Activated CD8-positive, alpha-beta memory T cell treated with anti-CD3 and anti-CD28 coated beads, Interleukin-2, amount 50 U/mL, for 48 hours (primary cell): ENCODE measurements around the gene CYP4A22.
"Not testable (repeated sequence)": the region's sequence is repeated elsewhere in the genome, so short reads cannot be mapped to it uniquely, and the experiment has no call there.

Experiments
- DNase-seq: peaks from one replicate; pipeline ENCODE4 v3.0.0-alpha.2; 2020

CYP4A22 gene, protein sequence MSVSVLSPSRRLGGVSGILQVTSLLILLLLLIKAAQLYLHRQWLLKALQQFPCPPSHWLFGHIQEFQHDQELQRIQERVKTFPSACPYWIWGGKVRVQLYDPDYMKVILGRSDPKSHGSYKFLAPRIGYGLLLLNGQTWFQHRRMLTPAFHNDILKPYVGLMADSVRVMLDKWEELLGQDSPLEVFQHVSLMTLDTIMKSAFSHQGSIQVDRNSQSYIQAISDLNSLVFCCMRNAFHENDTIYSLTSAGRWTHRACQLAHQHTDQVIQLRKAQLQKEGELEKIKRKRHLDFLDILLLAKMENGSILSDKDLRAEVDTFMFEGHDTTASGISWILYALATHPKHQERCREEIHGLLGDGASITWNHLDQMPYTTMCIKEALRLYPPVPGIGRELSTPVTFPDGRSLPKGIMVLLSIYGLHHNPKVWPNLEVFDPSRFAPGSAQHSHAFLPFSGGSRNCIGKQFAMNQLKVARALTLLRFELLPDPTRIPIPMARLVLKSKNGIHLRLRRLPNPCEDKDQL

GRCh38 chr1:47137198-47137597 lies at the start of gene CYP4A22:
Gene CYP4A22, plus strand, starts transcription at chr1:47137441. Its CDS starts 45 bp downstream, at chr1:47137486.
- DNase-seq: no peak

DNA sequence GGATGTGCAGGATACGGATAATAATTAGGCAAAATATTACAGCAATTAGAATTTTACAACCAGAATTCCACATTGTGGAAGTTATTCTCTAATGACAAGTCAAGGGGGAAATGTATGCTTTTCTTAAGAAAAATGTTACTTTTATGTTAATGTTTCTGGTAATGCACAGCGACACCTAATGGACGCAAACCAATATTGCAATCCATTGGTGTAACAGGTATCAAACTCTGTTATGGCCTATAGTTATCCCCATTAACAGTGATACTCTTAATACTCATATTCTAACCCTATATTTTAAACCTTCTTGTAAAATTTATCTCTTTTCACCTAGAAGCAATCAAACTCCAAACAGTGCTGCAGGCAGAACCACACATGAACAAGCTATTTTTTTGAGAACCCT lies 47.9 kb upstream of the CYP4A22 start:
- peak; percentile 52 for DNase-seq

DNA sequence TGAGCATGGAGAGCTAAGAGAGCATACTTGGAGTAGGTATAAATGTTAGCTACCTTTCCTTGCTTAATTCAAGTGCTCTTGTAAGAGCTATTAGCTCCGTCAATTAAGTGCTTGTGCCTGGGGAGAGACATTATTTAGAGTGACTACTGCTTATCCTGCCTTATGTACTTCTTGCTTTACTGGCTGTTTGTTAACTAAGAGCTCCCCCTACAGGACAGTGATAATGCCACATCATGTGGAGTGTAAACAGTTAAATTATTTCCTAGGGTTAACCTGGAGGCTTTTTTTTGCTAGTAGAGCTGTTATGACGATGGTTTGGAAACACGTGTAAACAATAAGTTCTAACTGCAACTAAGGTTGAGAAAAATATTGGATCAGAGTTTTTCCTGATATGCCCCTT lies 45.8 kb upstream of the CYP4A22 start:
- DNase-seq: not testable (repeated sequence)

GRCh38 chr1:47104816-47105215 lies 32.4 kb upstream of the CYP4A22 start:
- DNase-seq: no peak

- DNase-seq: no peak
Measured at GRCh38 chr1:47106792-47107191, 30.4 kb upstream of the CYP4A22 start.

DNA sequence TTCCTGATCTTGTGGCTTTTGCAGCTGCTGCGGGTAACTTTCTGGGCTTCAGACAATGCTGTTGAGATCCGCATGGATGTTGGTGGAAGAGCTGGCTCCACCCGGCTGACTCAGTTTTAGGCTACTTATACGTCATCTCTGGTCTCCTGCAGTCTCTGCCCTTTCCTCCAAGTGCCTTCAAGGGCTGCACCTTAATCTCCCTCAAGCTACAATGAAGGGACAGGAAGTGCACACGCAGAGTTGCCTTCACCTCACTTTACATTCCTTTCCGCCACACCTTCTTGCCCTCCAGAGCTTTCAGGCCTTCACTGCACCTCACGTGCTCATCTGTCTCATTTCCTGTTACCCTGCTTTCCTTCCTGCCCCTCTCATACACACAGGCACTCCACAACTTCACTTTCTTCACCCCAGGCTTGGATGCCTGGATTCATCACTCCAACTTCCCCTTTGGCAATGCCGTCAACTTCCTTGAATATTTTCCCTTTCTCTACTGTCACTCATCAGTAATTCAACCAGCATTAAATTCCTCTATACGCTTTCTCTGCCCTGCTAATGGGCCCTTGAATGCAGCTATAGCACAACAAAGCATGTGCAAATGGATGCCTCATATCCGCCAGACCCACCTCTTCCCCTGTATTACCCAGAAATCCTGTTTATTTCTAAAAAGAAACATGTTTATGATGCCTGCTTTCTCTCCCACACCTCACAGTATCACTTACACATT lies 29.2 kb upstream of the CYP4A22 start:
- DNase-seq: not testable (repeated sequence)

- not testable (repeated sequence) for DNase-seq
Measured at GRCh38 chr1:47109482-47109881, 27.8 kb upstream of the CYP4A22 start.

GRCh38 chr1:47113178-47113577 lies 24.1 kb upstream of the CYP4A22 start:
- DNase-seq: no peak

DNA sequence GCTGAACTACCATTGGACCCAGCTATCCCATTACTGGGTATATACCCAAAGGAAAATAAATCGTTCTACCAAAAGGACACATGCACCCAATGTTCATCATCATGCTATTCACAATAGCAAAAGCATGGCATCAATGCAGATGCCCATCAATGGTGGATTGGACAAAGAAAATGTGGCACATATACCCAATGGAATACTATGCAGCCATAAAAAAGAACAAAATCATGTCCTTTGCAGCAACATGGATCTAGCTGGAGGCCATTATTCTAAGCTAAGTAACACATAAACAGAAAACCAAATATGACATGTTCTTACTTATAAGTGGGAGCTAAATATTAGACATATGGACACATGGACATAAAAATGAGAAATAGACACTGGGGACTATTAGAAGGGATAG lies 16.2 kb upstream of the CYP4A22 start:
- not testable (repeated sequence) for DNase-seq

- DNase-seq: not testable (repeated sequence)
Measured at GRCh38 chr1:47124834-47125233, 12.4 kb upstream of the CYP4A22 start.

DNA sequence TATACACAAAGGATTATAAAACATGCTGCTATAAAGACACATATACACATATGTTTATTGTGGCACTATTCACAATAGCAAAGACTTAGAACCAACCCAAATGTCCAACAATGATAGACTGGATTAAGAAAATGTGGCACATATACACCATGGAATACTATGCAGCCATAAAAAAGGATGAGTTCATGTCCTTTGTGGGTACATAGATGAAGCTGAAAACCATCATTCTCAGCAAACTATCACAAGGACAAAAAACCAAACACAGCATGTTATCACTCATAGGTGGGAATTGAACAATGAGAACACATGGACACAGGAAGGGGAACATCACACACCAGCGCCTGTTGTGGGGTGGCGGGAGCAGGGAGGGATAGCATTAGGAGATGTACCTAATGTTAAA lies 10.2 kb upstream of the CYP4A22 start:
- DNase-seq: not testable (repeated sequence)

GRCh38 chr1:47128221-47128620 lies 9.0 kb upstream of the CYP4A22 start:
- no peak for DNase-seq

- not testable (repeated sequence) for DNase-seq
Measured at GRCh38 chr1:47128854-47129253, 8.4 kb upstream of the CYP4A22 start.

DNA sequence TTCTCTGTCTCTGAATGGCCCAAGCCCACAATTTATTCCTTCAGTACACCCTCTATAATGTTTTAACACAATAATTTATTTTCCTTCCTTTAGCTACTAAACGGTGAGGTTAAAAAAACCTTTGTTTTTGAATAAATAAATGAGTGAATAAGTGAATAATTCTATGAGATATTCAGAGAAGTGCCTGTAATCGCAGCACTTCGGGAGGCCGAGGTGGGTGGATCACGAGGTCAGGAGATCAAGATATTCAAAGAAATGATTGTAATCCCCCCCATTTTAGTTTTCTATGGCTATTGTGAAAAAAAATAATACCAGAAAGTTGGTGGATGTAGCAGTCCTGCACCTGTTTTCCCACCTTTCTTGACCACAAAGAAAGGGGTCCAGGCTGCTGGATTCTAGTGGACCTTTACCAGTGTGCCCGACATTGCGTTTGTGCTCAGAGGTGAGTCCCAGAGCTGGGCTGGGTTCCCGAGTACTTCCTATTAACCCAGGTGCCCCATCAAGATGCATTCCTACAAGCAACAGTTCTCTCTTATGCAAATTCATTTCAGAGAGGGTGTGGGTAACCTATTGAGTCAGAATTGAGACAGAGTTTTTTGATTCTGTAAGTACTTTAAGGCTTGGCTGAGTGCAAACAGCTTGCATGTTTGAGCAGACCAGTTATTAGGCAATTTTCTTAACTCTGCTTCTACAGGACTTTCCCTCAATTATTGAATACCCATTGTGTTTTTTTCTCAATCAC lies 7.6 kb upstream of the CYP4A22 start:
- not testable (repeated sequence) for DNase-seq

GRCh38 chr1:47132665-47133064 lies 4.6 kb upstream of the CYP4A22 start:
- not testable (repeated sequence) for DNase-seq

- DNase-seq: no peak
Measured at GRCh38 chr1:47137925-47138615, 829 bp downstream of the CYP4A22 start.

DNA sequence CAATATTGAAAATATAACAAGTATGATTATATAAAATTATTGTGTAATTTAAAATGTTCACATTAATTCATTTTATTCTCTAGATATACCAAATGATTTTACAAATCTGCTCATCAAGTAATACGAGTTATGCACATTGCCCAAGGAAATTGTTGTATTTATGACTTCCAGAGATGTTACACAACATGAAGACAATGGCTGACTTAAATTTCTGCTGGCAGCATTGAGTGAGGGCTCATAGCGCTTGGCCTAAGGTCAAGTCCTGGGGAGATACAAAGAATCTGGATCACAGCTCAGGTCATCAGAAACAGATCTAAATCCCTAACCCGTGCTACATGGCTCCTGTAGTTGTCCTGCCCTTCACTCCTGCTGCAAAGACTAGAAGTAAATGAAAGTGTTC lies 3.1 kb downstream of the CYP4A22 start:
- not testable (repeated sequence) for DNase-seq

GRCh38 chr1:47143654-47144053 lies 6.4 kb downstream of the CYP4A22 start:
- DNase-seq: not testable (repeated sequence)

GRCh38 chr1:47146495-47146894 lies 9.3 kb downstream of the CYP4A22 start:
- not testable (repeated sequence) for DNase-seq

DNA sequence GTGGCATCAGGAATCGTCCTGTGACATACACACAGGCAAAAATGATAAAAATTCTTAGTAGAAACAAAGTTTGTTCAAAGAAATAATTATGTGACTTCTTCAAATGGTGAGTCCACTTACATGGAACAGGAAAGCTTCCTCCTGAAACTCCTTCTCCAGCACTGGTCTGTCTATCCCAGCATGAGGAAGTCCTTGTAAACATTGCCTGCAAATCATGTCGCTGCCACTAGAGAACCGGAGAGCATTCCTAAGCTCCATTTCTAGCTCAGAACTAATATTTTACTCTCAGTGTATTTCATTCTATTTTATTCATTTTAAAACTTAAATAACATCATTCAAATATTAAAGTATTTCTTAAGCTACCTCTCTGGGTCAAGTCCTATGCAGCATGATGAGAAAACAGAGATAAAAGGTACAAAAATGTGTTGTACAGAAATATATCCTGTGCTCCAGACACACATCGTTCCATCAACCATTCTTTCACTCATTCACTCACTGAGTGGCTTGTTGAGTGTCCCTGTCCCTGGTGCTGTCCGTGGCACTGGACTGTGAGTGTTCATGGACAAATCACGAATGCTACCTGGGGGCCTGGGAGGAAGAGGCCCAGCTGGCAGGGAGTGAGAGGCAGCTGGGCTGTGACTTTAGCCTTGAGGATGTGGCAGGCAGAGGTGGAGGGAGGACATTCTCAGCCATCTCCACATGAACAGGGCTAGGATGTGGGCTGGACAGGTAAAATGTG lies 10.0 kb downstream of the CYP4A22 start:
- DNase-seq: no peak

DNA sequence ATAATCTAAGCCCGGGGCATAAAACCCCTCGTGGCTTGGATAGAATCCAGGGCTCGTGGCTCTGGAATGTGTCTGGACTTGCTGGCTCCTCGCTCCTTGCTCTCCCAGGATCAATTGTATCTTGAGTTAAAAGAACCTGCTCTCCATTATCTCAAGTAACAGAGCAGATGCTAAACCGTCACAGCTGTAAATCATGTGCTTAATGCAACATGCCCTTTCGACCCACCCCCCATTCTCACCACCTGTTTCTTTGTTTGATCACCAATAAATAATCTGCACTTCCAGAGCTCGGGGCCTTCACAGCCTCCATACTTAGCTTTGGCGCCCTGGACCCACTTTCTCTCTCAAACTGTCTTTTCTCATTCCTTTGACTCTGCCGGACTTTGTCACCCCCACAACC lies 11.9 kb downstream of the CYP4A22 start:
- not testable (repeated sequence) for DNase-seq

DNA sequence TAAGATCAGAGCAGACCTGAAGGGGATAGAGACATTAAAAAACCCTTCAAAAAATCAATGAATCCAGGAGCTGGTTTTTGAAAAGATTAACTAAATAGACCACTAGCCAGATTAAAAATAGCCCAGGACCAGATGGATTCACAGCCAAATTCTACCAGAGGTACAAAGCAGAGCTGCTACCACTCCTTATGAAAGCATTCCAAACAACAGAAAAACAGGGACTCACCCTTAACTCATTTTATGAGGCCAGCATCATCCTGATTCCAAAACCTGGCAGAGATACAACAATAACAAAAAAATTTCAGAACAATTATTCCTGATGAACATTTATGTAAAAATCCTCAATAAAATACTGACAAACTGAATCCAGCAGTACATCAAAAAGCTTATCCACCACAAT lies 19.2 kb downstream of the CYP4A22 start:
- DNase-seq: not testable (repeated sequence)
